HCT116 (cell line): Measurements from ENCODE around the gene VPS37B. TPM values are rescaled to one million over a fixed set of nuclear protein-coding genes. Genes with fewer than 3 reads are reported as not detected.

Experiments used
- ATAC-seq: fragments of 200-7000 bp; cut with Tn5 transposase; 2 replicates; pipeline ENCODE4 v1.9.1; 2020; ENCODE audit warnings: mild to moderate bottlenecking, moderate library complexity
- BruUV-seq: library from RNA; stranded (reverse); fragments of 400-500 nt; replicated peaks from 2 replicates; lab custom pipeline; 2021; lab: Mats Ljungman, UMichigan
- CTCF ChIA-PET: fragments of 300-600 bp; sonication (Branson Sonifier 250); formaldehyde crosslinking; loops from one replicate; lab custom pipeline; 2021; ENCODE audit warnings: antibody characterized with exemption; lab: Charles Lee
- POLR2A ChIA-PET: fragments of 300-600, 350-600 bp; sonication (Branson Sonifier 250); formaldehyde crosslinking; loops from one replicate; lab custom pipeline; 2021; ENCODE audit warnings: antibody characterized with exemption; lab: Charles Lee
- RAD21 ChIA-PET, 2 experiments: fragments of 300-600 bp; sonication (Branson Sonifier 250); formaldehyde crosslinking; loops; one replicate each; lab custom pipeline; 2023; ENCODE audit warnings: low total read pairs in 2 of 2; ENCODE audit not compliant: uncharacterized antibody in 2 of 2, unreplicated experiment in 2 of 2, low non-redundant PET in 1 of 2; lab: Charles Lee
- DNase-seq: peaks from one replicate; pipeline ENCODE4 v3.0.0-alpha.2; 2010; ENCODE audit warnings: low read depth, low spot score
- H2AFZ ChIP-seq: fragments of 200-600 bp; shearing (Covaris generic), sonication (generic); 2 replicates; pipeline ENCODE4 v1.6.1; 2017; ENCODE audit warnings: low read depth, mixed run types, mixed read lengths, antibody characterized with exemption, low read length; ENCODE audit not compliant: poor library complexity, severe bottlenecking
- H3K27ac ChIP-seq: 2 replicates; pipeline ENCODE4 v1.5.1; 2012; ENCODE audit warnings: low read depth, low read length
- H3K27me3 ChIP-seq: fragments of 200-600 bp; sonication (generic); 2 replicates; pipeline ENCODE4 v1.6.1; 2016; ENCODE audit warnings: mixed run types, low read length, mixed read lengths; ENCODE audit not compliant: insufficient read depth
- H3K36me3 ChIP-seq, 2 experiments: fragments of 200-500 bp in 1 of 2; fragments of 200-600 bp in 1 of 2; sonication (Bioruptor generic) in 1 of 2; sonication (generic) in 1 of 2; 2 replicates each; pipeline versions ENCODE4 v1.5.1 to v1.6.1; 2014 to 2016; ENCODE audit warnings: low read length in 2 of 2, inconsistent platforms in 1 of 2, mixed read lengths in 1 of 2, mixed run types in 1 of 2; ENCODE audit not compliant: insufficient read depth in 2 of 2, control insufficient read depth in 1 of 2
- H3K4me1 ChIP-seq, 2 experiments: fragments of 200-600 bp in 1 of 2; sonication (generic) in 1 of 2; 2 replicates each; pipeline versions ENCODE4 v1.5.1 to v1.6.1; 2012 to 2017; ENCODE audit warnings: low read length in 2 of 2, inconsistent platforms in 1 of 2, mild to moderate bottlenecking in 1 of 2, mixed read lengths in 1 of 2, mixed run types in 1 of 2, moderate library complexity in 1 of 2; ENCODE audit not compliant: insufficient read depth in 2 of 2, control insufficient read depth in 1 of 2
- H3K4me2 ChIP-seq: fragments of 200-600 bp; sonication (generic); 2 replicates; pipeline ENCODE4 v1.6.1; 2017; ENCODE audit warnings: mixed run types, low read length, mixed read lengths
- H3K4me3 ChIP-seq, 2 experiments: fragments of 200-600 bp in 1 of 2; sonication (generic) in 1 of 2; replicated peaks in 1 of 2; 2 replicates each; pipeline ENCODE4 v1.5.1; 2011 to 2016; ENCODE audit warnings: low read length in 2 of 2, control low read depth in 1 of 2, low read depth in 1 of 2, mild to moderate bottlenecking in 1 of 2, mixed read lengths in 1 of 2, mixed run types in 1 of 2
- H3K79me2 ChIP-seq: fragments of 200-600 bp; sonication (generic); 2 replicates; pipeline ENCODE4 v1.6.1; 2017; ENCODE audit warnings: mild to moderate bottlenecking, mixed run types, low read length, moderate library complexity, mixed read lengths; ENCODE audit not compliant: insufficient read depth
- H3K9ac ChIP-seq: fragments of 200-600 bp; sonication (generic); 2 replicates; pipeline ENCODE4 v1.6.1; 2016; ENCODE audit warnings: low read length, mixed read lengths
- H3K9me2 ChIP-seq: fragments of 200-600 bp; sonication (generic), shearing (Covaris generic); 2 replicates; pipeline ENCODE4 v1.6.1; 2017; ENCODE audit warnings: mixed run types, mild to moderate bottlenecking, moderate library complexity; ENCODE audit not compliant: insufficient read depth
- H3K9me3 ChIP-seq, 2 experiments: fragments of 200-500 bp in 1 of 2; fragments of 200-600 bp in 1 of 2; sonication (Bioruptor generic) in 1 of 2; sonication (generic) in 1 of 2; 2 replicates each; pipeline ENCODE4 v1.6.1; 2014 to 2017; ENCODE audit warnings: low read length in 2 of 2, mixed read lengths in 2 of 2, inconsistent platforms in 1 of 2, low read depth in 1 of 2, mild to moderate bottlenecking in 1 of 2, mixed run types in 1 of 2, moderate library complexity in 1 of 2; ENCODE audit not compliant: control insufficient read depth in 1 of 2, insufficient read depth in 1 of 2
- H4K20me1 ChIP-seq: fragments of 200-600 bp; sonication (generic), shearing (Covaris generic); 2 replicates; pipeline ENCODE4 v1.6.1; 2017; ENCODE audit warnings: mixed run types, mild to moderate bottlenecking, moderate library complexity; ENCODE audit not compliant: insufficient read depth
- ATF3 ChIP-seq: IDR thresholded peaks from 2 replicates; pipeline ENCODE4 v1.6.1; 2012
- CEBPB ChIP-seq: IDR thresholded peaks from 2 replicates; pipeline ENCODE4 v1.6.1; 2012; ENCODE audit warnings: low read depth
- CTCF ChIP-seq, 3 experiments: fragments of 200-600 bp in 1 of 3; sonication (generic) in 1 of 3; IDR thresholded peaks in 2 of 3; conservative IDR thresholded peaks in 1 of 3; 2 replicates each; pipeline ENCODE4 v1.5.1; 2012 to 2017; ENCODE audit warnings: low read depth in 2 of 3, low read length in 2 of 3, antibody characterized with exemption in 1 of 3, borderline replicate concordance in 1 of 3, control low read depth in 1 of 3, mild to moderate bottlenecking in 1 of 3, mixed read lengths in 1 of 3, mixed run types in 1 of 3, moderate library complexity in 1 of 3; ENCODE audit not compliant: insufficient read depth in 1 of 3
- EGR1 ChIP-seq: IDR thresholded peaks from 2 replicates; pipeline ENCODE4 v1.6.1; 2012; ENCODE audit warnings: low read depth
- EZH2phosphoT487 ChIP-seq: fragments of 200-600 bp; IDR thresholded peaks from 2 replicates; pipeline ENCODE4 v1.6.1; 2018; ENCODE audit warnings: antibody characterized with exemption, borderline replicate concordance
- RAD21 ChIP-seq: IDR thresholded peaks from 2 replicates; pipeline ENCODE4 v1.6.1; 2012; ENCODE audit warnings: low read depth, mild to moderate bottlenecking
- SIN3A ChIP-seq: IDR thresholded peaks from 2 replicates; pipeline ENCODE4 v1.6.1; 2012; ENCODE audit warnings: low read depth
- SP1 ChIP-seq: IDR thresholded peaks from 2 replicates; pipeline ENCODE4 v1.6.1; 2012; ENCODE audit warnings: low read depth
- SRF ChIP-seq: IDR thresholded peaks from 2 replicates; pipeline ENCODE4 v1.6.1; 2012; ENCODE audit warnings: low read depth
- YY1 ChIP-seq: IDR thresholded peaks from 2 replicates; pipeline ENCODE4 v1.6.1; 2011; ENCODE audit warnings: low read length, low read depth, moderate library complexity, mild to moderate bottlenecking; ENCODE audit not compliant: insufficient replicate concordance; ENCODE audit errors: extremely low read depth
- ZFX ChIP-seq: fragments of 450-650 bp; IDR thresholded peaks from 2 replicates; pipeline ENCODE4 v1.6.1; 2017
- ZNF274 ChIP-seq: fragments of 200-500 bp; sonication (Bioruptor generic); IDR thresholded peaks from 2 replicates; pipeline ENCODE4 v1.6.1; 2014; ENCODE audit warnings: mild to moderate bottlenecking, low read depth, low read length, inconsistent platforms
- intact Hi-C: fragments of 100-400 bp; cut with micrococcal nuclease; formaldehyde crosslinking; loops from 2 replicates; pipeline ENCODE4 v1.10.0; 2022
- total RNA-seq: library from RNA; stranded (reverse); gene quantifications from one replicate; pipeline ENCODE4 v1.2.1, GENCODE V29; 2021; ENCODE audit not compliant: unreplicated experiment

Gene VPS37B
- total RNA-seq, 1 experiment from 2014 or later, result 55.0 TPM

- DNase-seq (no peak), ATAC-seq (no peak)
- H3K9ac ChIP-seq, result no peak overlapping the region
- no peak overlapping the region for H2AFZ ChIP-seq
- H3K9me3 ChIP-seq, result no peaks in the 10 kb centered on the region
- H3K4me3 ChIP-seq, result no peak overlapping the region
- H3K79me2 ChIP-seq, result peaks cover 46% of the 10 kb centered on the region
- TF ChIP-seq EZH2phosphoT487 (no peak), EGR1 (no peak), ZNF274 (no peak), RAD21 (no peak), CTCF (IDR thresholded peaks at IDR 0.05 in 2 of 3, conservative IDR thresholded peaks at IDR 0.05 in 1 of 3; ENCODE audit: borderline replicate concordance in 1 of 3, insufficient read depth in 1 of 3, low read depth in 2 of 3, low read length in 2 of 3) (no peak), ATF3 (no peak), ZFX (no peak), CEBPB (no peak), YY1 (no peak), SRF (no peak), SIN3A (no peak), SP1 (no peak)
- CTCF ChIA-PET, result no interaction called here
- H3K9me2 ChIP-seq, result no peaks in the 10 kb centered on the region
- H4K20me1 ChIP-seq, result no peaks in the 10 kb centered on the region
- peaks cover 0 to 3% of the 10 kb centered on the region in 2 experiments; a peak in 2 of 4 replicates for H3K36me3 ChIP-seq
- no peak overlapping the region for H3K27ac ChIP-seq
- RAD21 ChIA-PET, result no interaction called here
- no TSS peak for BruUV-seq
- POLR2A ChIA-PET, result no interaction called here
- H3K27me3 ChIP-seq, result no peaks in the 10 kb centered on the region
- no peak overlapping the region for H3K4me2 ChIP-seq
- intact Hi-C loops, result no loop called here
- H3K4me1 ChIP-seq, result no peaks in the 10 kb centered on the region
Observed at GRCh38 chr12:122847516-122847836, 48.4 kb downstream of the VPS37B start.
